GM19438 (cell line): ENCODE results near the gene PITHD1.
"Not testable (repeated sequence)": the region's sequence is repeated elsewhere in the genome, so short reads cannot be mapped to it uniquely, and the experiment has no call there.

Experiments
- ATAC-seq: cut with Tn5 transposase; IDR thresholded peaks from one replicate; pipeline ENCODE4 v1.9.1; 2021; ENCODE audit warnings: low read depth; ENCODE audit not compliant: unreplicated experiment

Gene PITHD1

GRCh38 chr1:23797478-23798448, 19.5 kb downstream of the PITHD1 start:
- ATAC-seq = no peak

- ATAC-seq = no peak
These were observed 20.5 kb downstream of the PITHD1 start for GRCh38 chr1:23798662-23799142.

DNA sequence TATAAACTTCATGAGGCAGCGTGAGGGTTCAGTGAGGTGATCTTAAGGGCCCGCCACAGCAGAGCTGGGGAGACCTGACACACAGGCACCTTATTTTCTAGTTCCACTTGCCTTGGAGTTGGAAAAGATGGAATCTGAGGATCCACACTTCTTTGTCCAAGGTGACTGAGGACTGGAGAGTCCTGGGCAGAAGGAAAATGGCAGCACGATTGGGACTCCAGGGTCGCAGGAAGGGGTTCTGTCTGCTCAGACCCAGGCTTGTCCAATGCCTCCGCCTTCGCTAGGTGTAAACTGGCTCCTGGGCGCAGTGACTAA, 21.0 kb downstream of the PITHD1 start:
- ATAC-seq = no peak

DNA sequence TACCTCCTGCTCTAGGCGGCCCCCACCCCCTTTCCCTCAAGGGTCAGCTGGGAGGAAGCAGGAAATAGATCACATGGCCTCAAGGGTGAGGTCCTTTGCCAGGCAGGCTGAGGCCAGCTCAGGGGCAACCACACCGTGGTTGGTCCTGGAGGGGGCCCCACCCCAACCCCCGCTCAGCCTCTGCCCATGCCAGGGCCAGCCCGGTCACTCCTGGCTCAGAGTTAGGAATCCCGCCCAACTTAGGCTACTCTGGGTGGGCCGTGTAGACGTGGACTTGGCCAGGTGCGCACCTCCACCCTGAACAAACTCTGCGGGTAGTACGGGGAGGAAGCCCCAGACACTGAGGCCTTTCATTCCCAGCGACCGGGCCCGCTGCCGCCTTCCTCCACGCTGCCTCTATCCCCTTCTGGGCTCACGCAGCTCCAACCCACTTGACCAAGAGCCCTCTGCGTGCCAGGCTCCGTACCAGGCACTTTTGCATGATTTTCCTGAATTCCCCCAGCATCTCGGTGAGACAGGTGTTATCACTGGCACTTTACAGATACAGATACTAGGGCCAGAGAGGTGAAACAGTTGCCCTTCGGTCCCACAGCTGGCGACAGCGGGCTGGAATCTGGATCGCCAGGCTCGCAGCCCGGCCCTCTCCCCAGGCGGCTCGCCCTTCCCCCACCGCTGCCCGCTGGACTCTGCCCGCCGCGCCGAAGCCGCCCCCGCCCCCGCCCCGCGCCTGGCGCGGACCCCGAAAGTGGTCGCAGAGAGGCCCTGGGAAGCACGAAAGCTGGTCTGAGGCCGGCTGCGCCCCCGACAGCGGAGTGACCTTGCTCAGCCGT, 21.6 kb downstream of the PITHD1 start:
- ATAC-seq = no peak

GRCh38 chr1:23800400-23801337, 22.5 kb downstream of the PITHD1 start, which contains the start of gene GALE:
Gene GALE (minus strand): TSS chr1:23800754. CDS start chr1:23799007, 1,747 bp downstream.
- ATAC-seq = peak; percentile 77

GRCh38 chr1:23801338-23801748, 23.1 kb downstream of the PITHD1 start:
- ATAC-seq = no peak

DNA sequence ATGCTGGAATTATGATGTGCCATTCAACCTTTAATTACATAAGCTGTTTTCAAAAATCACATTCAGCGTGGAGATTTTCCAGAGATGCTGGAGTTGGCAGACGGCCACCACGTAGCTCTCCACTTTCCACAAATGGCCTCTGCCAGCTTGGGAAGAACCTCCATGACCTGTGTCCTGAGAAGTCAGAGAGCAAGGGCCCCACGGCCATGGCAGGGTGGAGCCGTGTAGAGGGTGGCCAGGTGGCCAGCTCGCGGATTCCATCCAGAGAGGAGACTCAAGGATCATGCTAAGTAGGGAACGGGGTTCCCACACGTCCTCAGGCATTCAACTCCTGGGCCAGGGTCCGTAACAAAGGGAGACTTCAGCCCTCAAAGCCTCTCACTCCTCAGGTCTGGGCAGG, 23.7 kb downstream of the PITHD1 start:
- ATAC-seq = no peak

DNA sequence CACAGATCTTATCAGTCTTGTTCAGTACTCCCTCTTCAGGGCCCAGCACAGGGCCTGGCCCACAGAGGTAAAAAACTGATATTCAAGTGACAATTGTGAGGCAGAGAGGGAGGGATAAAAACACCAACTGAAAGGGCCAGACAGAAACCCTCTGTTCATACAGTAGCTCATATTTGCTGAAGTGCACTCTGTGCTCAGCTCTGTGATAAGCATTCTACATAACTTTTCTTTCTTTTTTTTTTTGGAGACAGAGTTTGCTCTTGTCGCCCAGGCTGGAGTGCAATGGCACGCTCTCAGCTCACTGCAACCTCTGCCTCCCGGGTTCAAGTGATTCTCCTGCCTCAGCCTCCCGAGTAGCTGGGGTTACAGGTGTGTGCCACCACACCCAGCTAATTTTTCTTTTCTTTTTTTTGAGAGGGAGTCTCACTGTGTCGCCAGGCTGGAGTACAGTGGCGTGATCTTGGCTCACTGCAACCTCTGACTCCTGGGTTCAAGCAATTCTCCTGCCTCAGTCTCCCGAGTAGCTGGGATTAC, 24.7 kb downstream of the PITHD1 start:
- not testable (repeated sequence) for ATAC-seq

- ATAC-seq = no peak
These were observed 25.5 kb downstream of the PITHD1 start for GRCh38 chr1:23803674-23804073.

GRCh38 chr1:23804183-23804835, 26.1 kb downstream of the PITHD1 start:
- ATAC-seq = no peak

DNA sequence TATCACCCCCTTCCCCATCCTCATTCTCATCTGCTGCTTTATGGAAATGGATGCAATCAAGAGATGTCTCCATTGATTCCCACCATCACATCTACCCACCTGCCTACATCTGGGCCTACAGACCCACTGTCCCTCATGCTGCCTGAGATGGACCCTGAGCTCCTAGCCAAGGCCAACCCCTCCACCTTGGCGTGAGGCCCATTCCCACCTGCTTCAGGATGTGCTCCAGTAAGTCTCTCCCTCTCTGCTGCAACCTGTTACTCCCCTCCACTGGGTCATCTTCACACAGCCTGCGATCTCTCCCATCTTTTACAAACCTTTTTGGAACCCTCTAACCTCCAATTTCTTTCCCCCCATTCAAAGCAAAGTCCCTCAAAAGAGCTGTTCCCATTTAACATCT, 26.8 kb downstream of the PITHD1 start:
- ATAC-seq = no peak

- ATAC-seq = no peak
These were observed 28.1 kb downstream of the PITHD1 start for GRCh38 chr1:23806280-23806679.

- ATAC-seq = no peak
These were observed 29.2 kb downstream of the PITHD1 start for GRCh38 chr1:23807453-23807852.

GRCh38 chr1:23809751-23810171, 31.5 kb downstream of the PITHD1 start:
- no peak for ATAC-seq

- peak; percentile 60 for ATAC-seq
These were observed 32.8 kb downstream of the PITHD1 start for GRCh38 chr1:23810818-23811540.

- no peak for ATAC-seq
These were observed 35.8 kb downstream of the PITHD1 start for GRCh38 chr1:23814016-23814415.

- no peak for ATAC-seq
These were observed 38.1 kb downstream of the PITHD1 start for GRCh38 chr1:23816361-23816760.

DNA sequence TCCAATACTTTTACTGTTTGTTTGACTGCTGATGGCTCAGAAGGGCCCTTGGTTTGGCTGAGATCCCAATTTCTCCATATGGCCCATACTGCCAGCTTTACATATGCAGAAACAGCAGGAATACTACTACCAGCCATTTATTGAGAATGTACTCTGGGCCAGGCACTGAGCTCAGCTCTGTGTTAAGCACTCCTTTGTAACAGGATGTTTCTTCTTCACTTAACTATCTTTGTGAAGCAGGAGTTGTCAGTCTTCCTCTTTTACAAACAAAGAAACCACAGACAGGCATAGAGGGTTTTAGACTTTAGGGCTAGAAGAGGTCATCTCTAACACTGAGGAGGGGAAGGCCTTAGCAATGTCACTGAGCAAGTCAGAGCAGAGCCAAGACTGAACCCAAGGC, 38.7 kb downstream of the PITHD1 start:
- ATAC-seq = peak; percentile 15

DNA sequence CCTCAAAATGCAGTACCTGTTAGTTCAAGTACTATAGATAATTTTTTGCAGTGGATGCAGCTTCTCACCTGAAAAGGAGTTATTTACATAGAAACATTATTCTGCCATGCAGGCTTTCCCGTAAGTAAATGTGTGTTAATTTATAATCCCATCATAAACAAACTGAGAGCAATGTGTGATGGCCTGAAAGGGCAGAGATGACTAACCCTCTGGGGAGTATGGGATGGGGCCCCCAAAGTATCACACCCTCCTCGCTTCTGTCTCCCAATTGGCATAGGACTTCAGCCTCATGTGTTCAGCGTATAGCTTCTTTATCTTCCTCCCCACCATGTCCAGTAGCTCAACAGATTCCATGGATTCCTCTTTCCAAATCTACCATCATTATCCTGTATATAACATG, 39.4 kb downstream of the PITHD1 start:
- ATAC-seq = peak; percentile 70
